ENCODE results near the gene CFAP46.

Gene CFAP46

GRCh38 chr10:132942101-132943057, at the start of gene CFAP46:
TSS of gene CFAP46 (minus strand) at chr10:132942570. CDS start at chr10:132942484, 86 bp downstream.
- DNase-seq: no peak

GRCh38 chr10:132991706-132992432, 49.5 kb upstream of the CFAP46 start:
- no peak for DNase-seq

GRCh38 chr10:132990684-132991545, 48.5 kb upstream of the CFAP46 start:
- no peak for DNase-seq

DNA sequence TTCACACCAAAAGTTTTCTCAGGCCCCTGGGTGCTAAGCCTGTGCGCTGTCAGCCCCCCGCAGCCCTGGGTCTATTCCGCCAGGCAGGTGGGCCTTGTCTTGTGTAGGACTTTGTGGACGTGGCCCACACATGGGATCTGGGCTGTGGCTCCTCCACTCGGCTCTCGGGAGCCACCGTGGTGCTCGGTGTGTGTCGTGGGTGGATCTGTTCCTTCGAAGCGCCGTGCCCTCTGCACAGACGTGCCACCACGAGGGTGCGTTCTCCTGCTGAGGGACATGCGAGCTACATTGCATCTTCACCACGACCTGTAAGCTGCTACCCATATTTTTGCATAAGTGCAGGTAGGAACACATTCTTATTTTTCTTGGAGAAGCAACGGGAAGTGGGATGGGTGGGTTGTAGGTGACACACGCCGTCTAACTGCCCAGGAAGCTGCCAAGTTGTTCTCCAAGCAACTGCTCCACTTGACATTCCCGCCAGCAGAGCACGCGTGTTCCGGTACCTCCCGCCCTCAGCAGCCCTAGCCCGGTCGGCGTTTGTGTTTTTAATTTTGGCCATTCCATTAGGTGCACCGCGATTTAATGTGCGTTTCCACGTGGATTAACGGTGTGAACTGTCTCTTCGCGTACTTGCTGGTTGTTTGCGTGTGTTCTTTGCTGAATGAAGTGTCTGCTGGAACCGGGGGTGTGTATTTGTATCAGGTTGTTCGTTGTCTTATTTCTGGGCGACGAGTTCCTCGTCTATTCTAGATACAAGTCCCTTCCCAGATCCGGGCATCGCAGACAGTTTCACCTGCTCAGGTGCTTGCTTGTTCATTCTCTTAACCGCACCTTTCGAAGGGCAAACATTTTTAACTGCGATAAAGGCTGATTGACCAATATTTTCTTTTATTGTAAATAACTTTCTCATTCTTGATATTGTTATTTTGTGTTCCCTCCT, 47.4 kb upstream of the CFAP46 start:
- DNase-seq: no peak

DNA sequence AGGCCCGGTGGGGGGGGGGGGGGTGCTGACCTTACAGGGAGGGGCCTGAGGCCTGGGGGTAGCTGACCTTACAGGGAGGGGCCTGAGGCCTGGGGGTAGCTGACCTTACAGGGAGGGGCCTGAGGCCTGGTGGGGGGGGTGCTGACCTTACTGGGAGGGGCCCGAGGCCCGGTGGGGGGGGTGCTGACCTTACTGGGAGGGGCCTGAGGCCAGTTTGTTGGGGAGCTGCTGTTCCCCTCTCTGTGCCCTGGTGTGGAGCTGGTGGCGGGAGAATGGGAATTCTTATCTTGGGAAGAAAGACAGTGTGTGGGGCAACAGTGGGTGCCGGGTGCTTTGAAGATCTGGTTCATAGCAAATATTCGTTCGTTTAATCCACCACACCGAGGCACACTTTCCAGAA, 46.6 kb upstream of the CFAP46 start:
- DNase-seq: no peak

- DNase-seq: no peak
Observed at GRCh38 chr10:132987671-132988571, 45.6 kb upstream of the CFAP46 start.

DNA sequence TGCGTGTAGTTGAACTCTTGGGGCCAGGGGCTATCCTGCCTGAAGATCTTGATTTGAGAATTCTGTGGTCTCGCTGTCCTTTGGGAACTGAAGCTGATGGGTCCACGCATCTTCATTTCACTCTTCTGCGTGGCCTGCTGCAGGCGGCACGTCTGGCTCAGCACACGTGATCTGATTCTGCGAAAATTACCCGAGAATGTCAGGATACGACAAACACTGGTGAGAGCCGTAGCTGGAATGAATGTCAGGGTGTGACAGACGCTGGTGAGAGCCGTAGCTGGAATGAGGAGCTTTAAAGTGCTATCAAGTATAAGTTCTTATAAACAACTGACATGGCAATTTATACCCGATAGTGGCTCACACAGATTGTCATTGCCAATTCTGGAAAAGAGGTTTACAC, 44.6 kb upstream of the CFAP46 start:
- DNase-seq: no peak

GRCh38 chr10:132986576-132986975, 44.2 kb upstream of the CFAP46 start:
- no peak for DNase-seq

- no peak for DNase-seq
Observed at GRCh38 chr10:132986076-132986475, 43.7 kb upstream of the CFAP46 start.

DNA sequence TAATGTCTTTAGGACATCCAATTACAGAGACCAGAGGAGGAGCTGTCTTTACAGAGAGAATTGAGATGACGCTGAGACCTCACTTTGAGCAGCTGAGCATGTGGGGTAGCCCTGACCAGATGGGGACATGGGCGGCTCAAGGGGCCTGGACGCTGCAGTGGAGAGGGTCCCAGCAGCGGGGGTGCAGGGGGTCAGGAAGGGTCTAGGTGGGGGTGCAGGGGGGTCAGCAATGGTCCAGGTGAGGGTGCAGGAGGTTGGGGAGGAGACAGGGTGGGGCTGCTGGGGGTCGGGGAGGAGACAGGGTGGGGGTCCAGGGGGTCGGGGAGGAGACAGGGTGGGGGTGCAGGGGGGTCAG, 43.2 kb upstream of the CFAP46 start:
- no peak for DNase-seq

GRCh38 chr10:132984801-132985545, 42.6 kb upstream of the CFAP46 start:
- DNase-seq: no peak

GRCh38 chr10:132984008-132984295, 41.6 kb upstream of the CFAP46 start:
- no peak for DNase-seq

- DNase-seq: no peak
Observed at GRCh38 chr10:132983252-132984007, 41.1 kb upstream of the CFAP46 start.

GRCh38 chr10:132982301-132982989, 40.1 kb upstream of the CFAP46 start:
- DNase-seq: no peak

GRCh38 chr10:132981746-132982145, 39.4 kb upstream of the CFAP46 start:
- no peak for DNase-seq

DNA sequence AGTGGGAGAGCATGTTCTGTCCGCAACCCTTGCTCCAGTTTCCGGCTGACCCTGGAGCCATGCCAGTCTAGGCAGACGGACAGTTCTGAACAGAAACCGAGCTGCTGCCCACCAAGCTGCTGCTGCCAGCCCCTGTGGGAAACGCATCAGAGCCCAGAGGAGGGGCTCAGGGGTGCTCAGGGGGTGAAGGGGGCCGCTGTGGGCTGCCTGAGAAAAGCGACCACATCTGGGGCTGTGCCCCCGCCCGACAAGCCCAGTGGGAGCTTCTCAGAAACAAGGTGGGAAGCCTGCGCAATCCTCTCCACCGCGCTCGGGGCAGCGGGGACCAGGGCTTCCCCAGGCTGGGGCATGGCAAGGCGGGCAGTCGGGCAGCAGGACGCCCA, 38.8 kb upstream of the CFAP46 start:
- no peak for DNase-seq

DNA sequence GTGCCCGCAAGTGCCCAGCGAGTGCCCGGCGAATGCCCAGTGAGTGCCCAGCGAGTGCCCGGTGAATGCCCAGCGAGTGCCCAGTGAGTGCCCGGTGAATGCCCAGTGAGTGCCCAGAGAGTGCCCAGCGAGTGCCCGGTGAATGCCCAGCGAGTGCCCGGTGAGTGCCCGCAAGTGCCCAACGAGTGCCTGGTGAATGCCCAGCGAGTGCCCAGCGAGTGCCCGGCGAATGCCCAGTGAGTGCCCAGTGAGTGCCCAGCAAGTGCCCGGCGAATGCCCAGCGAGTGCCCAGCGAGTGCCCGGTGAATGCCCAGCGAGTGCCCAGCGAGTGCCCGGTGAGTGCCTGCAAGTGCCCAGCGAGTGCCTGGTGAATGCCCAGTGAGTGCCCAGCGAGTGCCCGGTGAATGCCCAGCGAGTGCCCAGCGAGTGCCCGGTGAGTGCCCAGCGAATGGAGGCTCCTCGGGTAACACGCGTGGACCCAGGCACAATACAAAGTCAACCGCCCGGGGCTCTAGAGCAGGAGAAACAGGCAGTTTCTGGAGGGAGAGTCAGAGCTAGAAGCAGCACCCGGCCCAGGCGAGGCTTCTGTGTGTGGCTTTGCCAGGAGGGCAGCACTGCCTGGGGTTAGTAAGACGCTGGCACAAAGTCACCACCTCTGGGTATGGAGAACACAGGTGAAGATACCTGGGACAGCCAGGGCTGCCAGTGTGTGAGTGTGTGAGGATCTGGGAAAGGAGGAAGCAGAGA, 38.2 kb upstream of the CFAP46 start:
- DNase-seq: no peak
